Skin of body (tissue), 2 donors: ENCODE data around the gene OR9A4. TPM values are rescaled to one million over a fixed set of nuclear protein-coding genes. Genes with fewer than 3 reads are reported as not detected.
"Not testable (repeated sequence)": the region's sequence is repeated elsewhere in the genome, so short reads cannot be mapped to it uniquely, and the experiment has no call there.

Experiments
- DNase-seq: peaks from one replicate; lab custom pipeline; 2025; lab: John Stamatoyannopoulos, UW
- total RNA-seq: library from RNA; depleted of rRNA; stranded (reverse); fragments of >200 nt; gene quantifications from one replicate; pipeline ENCODE4 v1.2.3, GENCODE V29; 2014

The OR9A4 gene, protein sequence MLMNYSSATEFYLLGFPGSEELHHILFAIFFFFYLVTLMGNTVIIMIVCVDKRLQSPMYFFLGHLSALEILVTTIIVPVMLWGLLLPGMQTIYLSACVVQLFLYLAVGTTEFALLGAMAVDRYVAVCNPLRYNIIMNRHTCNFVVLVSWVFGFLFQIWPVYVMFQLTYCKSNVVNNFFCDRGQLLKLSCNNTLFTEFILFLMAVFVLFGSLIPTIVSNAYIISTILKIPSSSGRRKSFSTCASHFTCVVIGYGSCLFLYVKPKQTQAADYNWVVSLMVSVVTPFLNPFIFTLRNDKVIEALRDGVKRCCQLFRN
- total RNA-seq, result 0.10 TPM

DNA sequence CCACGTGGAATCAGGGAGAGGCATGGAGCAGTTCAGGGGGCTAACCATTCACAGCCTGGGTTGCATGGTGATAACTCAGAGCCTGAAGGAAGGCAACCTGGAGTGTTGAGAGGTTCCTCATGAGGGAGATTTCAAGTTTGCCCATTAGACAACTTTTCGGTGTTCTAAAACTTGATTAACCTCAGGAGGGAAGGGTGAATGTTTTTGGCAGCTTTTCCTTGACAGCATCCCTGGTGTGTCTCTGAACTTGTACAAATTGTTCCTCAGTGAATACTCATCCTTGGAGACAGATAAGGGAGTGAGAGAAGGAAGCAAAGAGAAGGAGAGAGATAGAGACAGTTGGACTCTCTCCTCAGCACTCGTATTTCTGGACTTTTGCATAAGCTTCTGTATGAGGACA, at the start of gene OR9A4:
OR9A4 (plus strand) TSS at position 301 of the 400 bp plus-strand sequence. CDS start 2,477 bp downstream, outside the sequence.
- no peak for DNase-seq

DNA sequence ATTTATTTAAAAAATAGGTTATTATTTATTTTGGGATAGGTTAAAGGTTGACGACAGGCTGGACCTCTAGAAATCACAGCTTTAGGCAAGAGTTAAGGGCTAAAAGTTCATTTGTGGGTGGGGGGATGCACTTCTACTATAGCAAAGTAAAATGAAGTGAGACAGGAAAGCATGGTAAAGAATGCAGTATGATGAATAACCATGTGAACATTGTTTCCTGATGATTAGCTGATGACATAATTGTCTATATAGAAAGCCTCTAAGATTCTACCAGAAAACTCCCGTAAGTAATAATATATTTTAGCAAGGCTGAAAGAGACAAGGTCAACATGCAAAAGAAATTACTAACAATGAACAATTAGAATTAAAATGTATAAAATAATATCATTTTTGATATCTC, 49.2 kb upstream of the OR9A4 start:
- no peak for DNase-seq

DNA sequence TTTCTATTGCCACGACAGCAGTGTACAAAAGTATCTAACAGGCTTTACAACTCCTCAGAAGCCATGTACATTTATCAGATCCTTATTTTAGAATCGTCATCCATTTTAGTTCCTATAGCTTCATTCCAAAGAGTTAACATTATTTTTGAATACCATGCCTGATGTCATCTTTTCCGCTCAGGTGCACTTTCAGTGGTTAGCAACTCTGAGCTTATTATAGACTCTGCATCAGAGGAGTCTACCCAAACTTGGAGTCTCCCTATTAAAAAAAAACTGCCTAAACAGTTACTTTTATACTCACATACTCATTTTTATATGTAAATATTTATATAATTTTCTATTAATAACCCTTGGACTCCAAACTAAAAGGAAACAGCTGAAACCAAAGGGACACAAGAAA, 43.3 kb upstream of the OR9A4 start:
- no peak for DNase-seq

DNA sequence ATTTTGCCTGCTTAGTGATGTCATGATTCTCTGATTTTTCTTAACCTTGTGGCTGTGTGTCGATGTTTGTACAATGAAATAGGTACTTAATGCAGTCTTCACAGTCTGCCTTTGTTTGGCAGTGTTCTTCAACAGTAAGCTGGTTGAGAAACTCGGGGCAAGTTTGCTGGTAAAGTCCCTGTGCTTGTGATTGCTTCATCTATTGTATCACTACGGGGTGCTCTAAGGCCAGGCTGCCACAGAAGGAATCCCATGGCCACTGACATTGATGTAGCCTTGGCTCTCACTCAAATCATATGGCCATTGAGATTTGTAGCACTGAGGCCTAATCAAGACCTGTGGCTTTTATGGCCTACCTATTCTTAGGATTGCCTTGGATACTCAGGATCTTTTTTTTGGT, 41.4 kb upstream of the OR9A4 start:
- no peak for DNase-seq

DNA sequence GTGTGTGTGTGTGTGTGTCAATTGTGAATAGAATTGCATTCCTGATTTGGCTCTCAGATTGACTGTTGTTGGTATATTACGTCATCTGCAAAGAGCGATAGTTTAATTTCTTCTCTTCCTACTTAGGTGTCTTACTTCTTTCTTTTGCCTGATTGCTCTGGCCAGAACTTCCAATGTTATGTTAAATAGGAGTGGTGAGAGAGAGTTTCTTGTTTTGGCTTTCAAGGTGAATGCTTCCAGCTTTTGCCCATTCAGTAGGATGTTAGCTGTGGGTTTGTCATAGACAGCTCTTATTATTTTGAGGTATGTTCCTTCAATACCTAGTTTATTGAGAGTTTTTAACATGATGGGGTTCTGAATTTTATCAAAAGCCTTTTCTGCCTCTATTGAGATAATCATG, 40.7 kb upstream of the OR9A4 start:
- DNase-seq, result no peak

DNA sequence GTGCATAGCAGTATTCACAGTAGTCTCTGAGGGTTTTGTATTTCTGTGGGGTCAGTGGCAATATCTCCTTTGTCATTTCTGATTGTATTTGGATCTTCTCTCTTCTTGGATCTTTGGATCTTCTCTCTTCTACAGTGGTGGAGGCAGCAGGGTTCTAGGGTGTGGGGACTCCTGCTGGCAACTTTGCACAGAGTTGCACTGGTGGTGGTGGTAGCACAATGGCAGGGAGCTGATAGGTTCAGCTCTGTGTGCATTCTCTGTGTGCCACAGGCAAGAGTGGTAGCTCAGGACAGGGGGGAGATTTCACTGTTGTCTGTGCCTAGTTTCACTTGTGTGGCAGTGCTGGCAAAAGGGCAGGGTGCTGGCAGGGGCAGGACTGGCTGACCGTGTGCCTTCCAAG, 39.8 kb upstream of the OR9A4 start:
- no peak for DNase-seq

DNA sequence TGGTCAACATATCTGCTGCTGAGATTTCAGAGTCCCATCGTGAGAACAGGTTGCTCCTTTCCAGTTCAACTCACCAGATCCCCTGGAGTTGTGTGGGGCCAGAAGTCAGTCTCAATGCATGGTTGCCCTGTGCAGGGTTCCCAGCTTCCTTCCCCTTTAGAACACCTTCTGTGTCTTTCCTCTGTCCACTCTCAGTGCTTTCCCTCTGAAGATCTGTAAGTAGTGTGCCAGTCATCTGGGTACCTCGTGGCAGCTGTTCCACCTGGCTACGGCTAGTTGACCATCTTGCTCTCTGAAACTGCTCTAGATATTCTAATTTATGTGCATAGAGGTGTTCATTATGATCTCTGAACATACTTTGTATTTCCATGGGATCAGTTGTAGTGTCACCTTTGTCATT, 38.8 kb upstream of the OR9A4 start:
- DNase-seq, result no peak

DNA sequence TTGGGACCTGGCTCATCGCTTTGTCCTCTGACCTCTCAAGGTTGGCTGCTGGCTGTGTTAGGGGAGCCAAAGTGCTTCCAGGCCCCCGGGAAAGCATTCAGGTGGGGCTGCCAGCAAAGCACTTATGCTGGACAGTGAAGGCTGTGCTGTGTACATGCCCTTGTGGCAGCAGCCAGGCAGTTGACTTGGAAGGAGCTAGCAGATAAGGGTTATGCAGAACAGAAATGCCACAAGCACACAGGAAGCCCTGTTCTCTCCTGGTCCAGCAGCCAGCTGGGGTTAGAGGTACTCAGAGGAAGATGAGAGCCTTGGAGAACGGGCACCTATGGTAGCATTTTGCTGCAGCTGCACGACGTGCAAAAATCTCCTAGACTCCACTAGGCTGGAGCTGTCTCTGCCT, 35.2 kb upstream of the OR9A4 start:
- no peak for DNase-seq

DNA sequence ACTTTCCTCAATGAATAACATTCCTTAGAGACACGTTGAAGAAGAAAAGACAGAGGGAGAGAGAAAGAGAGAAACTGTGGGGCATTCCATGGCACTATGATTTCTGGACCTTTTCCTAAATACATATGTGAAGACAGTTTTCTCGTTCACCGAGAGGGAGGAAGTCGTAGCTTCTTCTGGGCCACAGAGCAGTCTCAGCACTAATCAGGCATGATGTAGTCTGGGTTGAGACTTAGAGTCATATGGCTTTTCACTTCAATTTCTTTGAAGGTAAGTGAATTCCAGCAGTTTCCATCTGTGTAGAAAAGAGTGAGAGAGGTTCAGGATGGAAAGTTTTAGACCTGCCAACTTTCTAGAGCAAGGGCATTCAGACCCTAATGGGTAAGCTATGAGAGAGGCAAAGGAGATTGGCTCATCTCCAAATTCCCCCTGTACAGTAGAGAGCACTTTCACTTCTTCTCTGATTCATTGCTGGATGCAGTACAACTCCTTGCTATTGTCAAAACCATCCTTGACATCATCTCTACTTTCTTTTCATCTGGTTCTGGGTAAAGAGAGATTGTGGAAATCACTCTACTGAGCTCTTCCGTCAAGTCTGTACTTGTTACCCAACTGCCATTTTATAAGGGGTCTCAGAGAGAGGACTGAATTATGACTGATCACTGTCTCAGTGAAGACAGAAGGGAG, 31.5 kb upstream of the OR9A4 start:
- DNase-seq, result no peak

DNA sequence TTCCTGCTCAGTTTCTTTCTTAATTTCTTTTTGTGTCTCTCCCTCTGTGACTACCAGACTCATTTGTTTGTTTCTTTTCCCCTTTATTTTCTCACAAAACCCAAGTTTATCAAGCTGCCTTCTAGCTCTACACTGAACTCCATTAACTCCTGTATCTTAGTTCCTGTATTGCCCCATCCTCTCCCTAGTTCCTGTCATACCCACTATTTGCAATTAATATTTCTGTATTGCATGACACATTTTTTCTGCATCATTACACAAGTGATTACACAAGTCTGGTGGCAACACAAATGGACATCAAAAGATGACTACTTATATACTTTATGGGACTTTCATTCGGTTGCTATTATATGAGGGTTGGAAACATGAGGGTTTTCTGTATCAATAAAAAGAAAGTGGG, 26.9 kb upstream of the OR9A4 start:
- DNase-seq, result no peak

DNA sequence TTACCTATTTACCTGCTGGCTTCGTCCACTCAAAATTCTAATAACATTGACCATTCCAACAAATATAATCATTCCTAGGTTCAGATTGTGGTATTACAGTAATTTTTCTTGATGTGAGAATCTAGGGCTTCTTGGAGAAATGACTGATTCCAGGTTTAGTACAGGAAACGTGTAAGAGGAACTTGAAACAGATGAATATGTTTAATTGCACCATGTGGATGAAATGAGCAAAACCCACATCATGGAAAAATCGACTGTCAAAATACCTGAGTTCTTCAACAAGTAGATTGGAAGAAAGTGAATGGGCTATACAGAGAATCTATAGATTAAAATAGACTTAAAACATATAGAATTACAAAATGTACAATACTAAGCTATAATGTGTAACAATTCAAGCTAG, 24.9 kb upstream of the OR9A4 start:
- DNase-seq, result no peak

DNA sequence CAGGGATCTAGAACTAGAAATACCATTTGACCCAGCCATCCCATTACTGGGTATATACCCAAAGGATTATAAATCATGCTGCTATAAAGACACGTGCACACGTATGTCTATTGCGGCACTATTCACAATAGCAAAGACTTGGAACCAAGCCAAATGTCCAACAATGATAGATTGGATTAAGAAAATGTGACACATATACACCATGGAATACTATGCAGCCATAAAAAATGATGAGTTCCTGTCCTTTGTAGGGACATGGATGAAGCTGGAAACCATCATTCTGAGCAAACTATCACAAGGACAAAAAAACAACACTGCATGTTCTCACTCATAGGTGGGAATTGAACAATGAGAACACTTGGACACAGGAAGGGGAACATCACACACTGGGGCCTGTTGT, 16.8 kb upstream of the OR9A4 start:
- DNase-seq, result not testable (repeated sequence)

DNA sequence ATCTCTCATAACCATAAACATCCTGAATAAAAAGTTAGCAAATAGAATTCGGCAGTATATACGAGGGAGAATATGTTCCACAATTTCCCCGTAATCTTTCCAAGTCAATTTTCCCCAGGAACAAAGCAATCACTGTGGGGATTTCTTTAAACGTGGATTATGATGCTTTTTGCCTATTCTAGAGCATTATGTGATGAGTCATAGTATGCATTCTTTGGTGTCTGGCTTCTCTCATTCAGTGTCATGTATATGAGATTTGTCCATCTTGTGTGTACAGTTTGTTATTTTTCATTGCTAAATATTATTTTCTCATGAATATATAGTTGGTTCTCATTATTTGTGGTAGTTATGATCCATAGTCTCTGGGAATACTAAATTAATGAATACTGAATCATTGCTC, 9.9 kb upstream of the OR9A4 start:
- no peak for DNase-seq

DNA sequence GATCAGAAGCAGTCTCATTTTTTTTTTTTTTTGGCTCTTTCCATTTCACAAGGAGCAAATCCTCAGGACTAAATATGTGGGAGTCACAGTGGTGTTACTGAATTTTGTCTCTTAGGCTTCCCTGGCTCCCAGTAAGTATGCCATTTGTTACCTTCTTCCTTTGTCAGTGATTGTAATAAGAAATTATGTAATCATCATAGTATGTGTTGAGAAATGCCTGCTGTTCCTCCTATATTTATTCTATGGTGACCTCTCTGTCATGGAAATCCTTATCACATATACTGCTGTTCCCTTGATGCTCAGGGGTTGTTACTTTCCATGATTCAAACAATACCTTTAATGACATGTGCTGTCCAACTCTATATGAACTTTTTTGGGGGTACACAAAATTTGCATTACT, 4.8 kb upstream of the OR9A4 start:
- DNase-seq, result no peak

DNA sequence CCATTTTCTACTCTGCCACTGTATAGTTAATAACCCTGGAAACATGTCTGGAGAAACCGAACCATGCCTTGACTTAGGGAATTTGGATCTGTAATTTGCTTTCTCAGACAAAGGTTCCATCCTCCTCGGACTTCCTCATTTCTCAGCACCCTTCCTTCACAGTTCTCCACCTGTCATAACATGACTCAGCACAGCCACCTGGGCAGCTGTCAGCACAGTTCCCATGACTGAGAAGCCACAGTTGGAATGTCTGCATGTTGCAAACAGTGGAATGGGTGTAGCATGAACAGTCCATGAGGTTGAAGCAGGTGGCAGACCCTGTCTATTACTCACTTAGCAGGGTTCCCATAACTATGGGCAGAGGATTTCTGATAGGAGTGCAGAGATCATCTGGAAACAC, 634 bp upstream of the OR9A4 start:
- no peak for DNase-seq

DNA sequence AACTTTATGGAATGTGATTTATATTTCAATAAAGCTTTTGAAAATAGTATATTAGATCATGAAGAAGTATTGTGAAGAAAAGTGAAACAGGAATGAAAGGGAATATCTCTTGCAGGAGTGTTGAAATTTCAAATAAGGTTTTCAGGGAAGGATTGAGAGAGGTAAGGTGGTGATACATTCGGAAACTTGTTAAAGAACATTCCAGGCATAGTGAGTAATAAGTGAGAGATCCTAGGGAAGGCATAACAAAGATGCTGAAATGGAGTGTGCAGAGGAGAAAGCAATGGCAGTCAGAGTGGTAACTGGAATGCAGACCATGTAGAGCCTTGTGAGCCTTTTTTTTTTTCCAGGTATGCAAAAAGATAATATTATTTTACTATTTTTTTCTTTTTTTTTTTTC, 4.1 kb downstream of the OR9A4 start:
- no peak for DNase-seq

DNA sequence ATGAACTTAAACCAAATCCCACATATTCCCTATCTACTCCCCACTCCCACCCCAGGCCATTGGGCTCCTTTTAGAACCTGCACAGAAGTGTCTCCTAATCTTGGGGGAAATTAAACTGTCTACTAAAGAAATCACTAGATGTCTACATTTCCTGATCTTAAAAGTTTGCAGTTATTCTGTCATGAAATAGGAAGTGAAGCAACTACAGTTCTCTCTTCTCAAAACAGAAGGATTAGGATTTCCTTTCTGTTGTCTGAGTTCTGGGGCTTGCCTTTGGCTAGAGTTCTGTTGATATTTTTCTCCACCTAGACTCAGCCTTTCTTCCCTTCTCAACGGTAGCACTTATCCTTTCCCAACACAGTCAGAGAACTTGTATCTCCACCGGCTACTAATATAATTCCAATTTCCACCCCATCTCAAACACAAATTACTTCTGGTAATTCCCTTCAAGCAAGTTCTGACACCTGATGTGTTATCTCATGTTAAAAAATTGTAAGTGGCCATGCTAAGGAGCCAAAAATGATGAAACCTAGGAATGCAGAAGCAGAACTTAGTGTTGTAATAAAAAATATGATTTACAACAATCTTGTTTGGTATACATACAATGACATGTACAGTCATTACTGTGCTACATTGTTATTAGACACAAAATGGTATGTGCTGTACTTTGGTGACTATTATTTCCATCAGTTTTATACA, 12.1 kb downstream of the OR9A4 start:
- no peak for DNase-seq

DNA sequence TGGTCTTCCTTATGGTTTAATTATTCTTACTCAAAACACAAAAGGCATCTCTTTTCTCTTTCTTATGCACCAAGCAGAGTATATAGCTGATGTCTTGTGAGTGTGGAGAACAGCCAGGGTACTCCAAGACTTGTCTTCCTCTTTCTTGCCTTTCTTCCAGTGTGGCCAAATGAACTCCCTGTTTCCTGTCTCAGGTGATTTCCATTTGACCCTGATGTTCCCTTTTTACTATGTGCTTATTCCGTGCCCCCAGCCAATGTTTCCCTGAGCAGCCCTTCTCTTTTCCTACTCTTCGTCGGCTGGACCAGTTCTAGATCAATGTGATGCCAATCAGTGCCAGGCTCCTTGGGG, 12.6 kb downstream of the OR9A4 start:
- DNase-seq, result no peak

DNA sequence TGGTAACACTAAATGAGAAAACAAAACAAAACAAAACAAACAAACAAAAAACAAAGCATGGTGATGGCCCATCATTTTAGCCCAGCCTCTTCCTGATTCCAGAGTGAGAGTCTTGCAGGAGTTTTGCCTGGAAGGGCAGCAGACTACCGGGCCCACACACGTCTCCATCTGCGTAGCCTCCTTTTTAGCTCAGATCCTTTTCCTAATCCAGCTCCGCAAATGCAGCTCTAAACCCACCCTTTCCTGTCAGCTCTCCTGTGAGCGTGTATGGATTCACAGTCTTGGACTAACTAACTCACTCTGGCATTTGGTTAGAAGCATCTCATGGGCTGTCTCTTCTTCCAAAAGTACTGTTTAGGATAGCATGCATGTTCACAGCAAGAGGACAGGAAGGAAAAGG, 14.0 kb downstream of the OR9A4 start:
- DNase-seq, result no peak

DNA sequence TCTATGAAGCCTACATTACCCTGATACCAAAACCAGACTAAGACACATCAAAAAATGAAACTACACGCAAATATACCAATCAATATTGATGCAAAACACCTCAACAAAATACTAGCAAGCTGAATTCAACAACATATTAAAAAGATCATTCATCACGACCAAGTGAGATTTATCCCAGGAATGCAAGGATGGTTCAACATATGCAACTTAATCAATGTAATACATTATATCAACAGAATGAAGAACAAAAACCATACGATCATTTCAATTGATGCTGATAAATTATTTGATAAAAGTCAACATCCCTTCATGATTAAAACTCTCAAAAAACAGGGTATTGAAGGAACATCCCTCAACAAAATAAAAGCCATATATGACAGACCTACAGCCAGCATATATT, 24.9 kb downstream of the OR9A4 start:
- no peak for DNase-seq

DNA sequence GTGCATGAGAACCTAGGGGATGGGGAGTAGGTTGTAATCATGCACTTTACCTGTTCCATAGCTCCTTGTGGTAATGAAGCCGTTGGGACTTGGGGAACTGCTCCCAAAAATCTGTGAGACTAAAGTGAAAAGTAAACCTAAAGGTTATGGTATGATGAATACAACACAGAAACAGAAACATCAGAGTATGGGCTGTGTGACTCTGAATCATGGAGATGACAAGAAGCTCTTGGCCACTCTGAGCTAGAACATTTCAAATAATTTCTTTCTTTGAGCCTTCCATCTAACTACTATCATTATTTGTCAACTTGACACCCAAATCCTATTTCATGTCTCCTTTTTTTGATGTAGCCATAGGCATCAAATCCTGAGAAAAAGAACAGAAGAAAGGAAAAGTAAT, 27.6 kb downstream of the OR9A4 start:
- no peak for DNase-seq

DNA sequence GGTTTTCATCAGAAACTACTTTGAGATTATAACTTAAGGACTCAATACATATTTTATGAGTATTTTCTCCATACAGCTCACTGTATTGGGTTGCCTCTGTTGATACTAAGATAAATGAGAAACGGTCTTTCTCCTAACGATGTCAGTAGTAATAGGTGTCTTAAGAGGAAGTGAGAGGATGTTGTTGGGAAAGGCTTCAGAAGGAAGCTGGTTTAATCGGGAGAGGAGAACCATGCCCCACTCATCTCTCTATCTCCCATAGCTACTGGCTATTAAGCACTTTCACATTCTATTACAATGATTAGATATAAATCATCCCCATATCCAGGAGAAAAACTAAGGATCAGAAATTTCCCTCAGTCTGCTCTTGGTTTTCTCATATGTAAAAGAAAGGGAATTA, 28.6 kb downstream of the OR9A4 start:
- no peak for DNase-seq

DNA sequence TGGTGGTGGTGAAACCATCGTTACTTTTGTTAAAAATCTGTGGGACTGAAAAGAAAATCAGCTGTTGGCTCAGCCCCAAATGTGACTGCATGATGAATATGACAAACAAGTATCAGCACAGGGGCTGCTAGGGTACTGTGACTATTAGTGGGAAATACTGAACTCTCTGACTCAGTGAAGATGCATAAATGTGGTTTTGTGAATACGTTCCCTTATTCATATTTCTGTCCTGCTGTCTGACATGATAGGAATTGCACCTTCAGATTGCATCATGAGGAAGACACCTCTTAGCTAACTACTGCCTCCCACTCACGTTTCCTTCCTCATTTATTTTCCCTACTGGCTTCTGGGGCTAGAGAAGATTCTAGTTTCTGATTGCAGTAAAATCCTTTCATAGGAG, 29.2 kb downstream of the OR9A4 start:
- no peak for DNase-seq
